ENCODE results near the gene SV2C. TPM values are rescaled to one million over a fixed set of nuclear protein-coding genes. Genes with fewer than 3 reads are reported as not detected.

The SV2C gene
- total RNA-seq, 1 donor from 2014 or later = not detected

GRCh38 chr5:76210946-76211345, 127.8 kb downstream of the SV2C start:
- H3K27me3 Mint-ChIP-seq (ENCODE audit: unreplicated experiment) = peaks cover 21% of the 10 kb centered on the region
- no peak for DNase-seq (ENCODE audit: extremely low spot score, unreplicated experiment)
- peaks cover 7% of the 10 kb centered on the region for H3K9me3 Mint-ChIP-seq (ENCODE audit: unreplicated experiment)
- H3K36me3 Mint-ChIP-seq (ENCODE audit: unreplicated experiment) = no peaks in the 10 kb centered on the region
- no peak overlapping the region for H3K4me3 Mint-ChIP-seq (ENCODE audit: unreplicated experiment)
- H3K4me1 Mint-ChIP-seq (ENCODE audit: unreplicated experiment) = no peaks in the 10 kb centered on the region
- no peak for TF ChIP-seq CTCF (IDR thresholded peaks at IDR 0.05)
- no peak overlapping the region for H3K27ac Mint-ChIP-seq (ENCODE audit: unreplicated experiment)

- H3K27ac Mint-ChIP-seq (ENCODE audit: unreplicated experiment) = no peak overlapping the region
- no peaks in the 10 kb centered on the region for H3K36me3 Mint-ChIP-seq (ENCODE audit: unreplicated experiment)
- no peak for TF ChIP-seq CTCF (IDR thresholded peaks at IDR 0.05)
- H3K27me3 Mint-ChIP-seq (ENCODE audit: unreplicated experiment) = peaks cover 19% of the 10 kb centered on the region
- H3K4me3 Mint-ChIP-seq (ENCODE audit: unreplicated experiment) = no peak overlapping the region
- DNase-seq (ENCODE audit: extremely low spot score, unreplicated experiment) = no peak
- H3K4me1 Mint-ChIP-seq (ENCODE audit: unreplicated experiment) = no peaks in the 10 kb centered on the region
- H3K9me3 Mint-ChIP-seq (ENCODE audit: unreplicated experiment) = peaks cover 7% of the 10 kb centered on the region
Observed at GRCh38 chr5:76213858-76214257, 130.7 kb downstream of the SV2C start.

GRCh38 chr5:76216748-76217147, 133.6 kb downstream of the SV2C start:
- DNase-seq (ENCODE audit: extremely low spot score, unreplicated experiment) = no peak
- H3K4me1 Mint-ChIP-seq (ENCODE audit: unreplicated experiment) = no peaks in the 10 kb centered on the region
- H3K27ac Mint-ChIP-seq (ENCODE audit: unreplicated experiment) = no peak overlapping the region
- H3K4me3 Mint-ChIP-seq (ENCODE audit: unreplicated experiment) = no peak overlapping the region
- peaks cover 19% of the 10 kb centered on the region for H3K27me3 Mint-ChIP-seq (ENCODE audit: unreplicated experiment)
- H3K9me3 Mint-ChIP-seq (ENCODE audit: unreplicated experiment) = no peaks in the 10 kb centered on the region
- TF ChIP-seq CTCF (IDR thresholded peaks at IDR 0.05) = no peak
- H3K36me3 Mint-ChIP-seq (ENCODE audit: unreplicated experiment) = no peaks in the 10 kb centered on the region

GRCh38 chr5:76219636-76220035, 136.5 kb downstream of the SV2C start:
- Mint-ChIP-seq H3K4me3 (ENCODE audit: unreplicated experiment) (no peak overlapping the region), H3K36me3 (ENCODE audit: unreplicated experiment) (no peaks in the 10 kb centered on the region), H3K4me1 (ENCODE audit: unreplicated experiment) (no peaks in the 10 kb centered on the region), H3K27me3 (ENCODE audit: unreplicated experiment) (peaks cover 10% of the 10 kb centered on the region), H3K27ac (ENCODE audit: unreplicated experiment) (no peak overlapping the region), H3K9me3 (ENCODE audit: unreplicated experiment) (no peaks in the 10 kb centered on the region)
- TF ChIP-seq CTCF (IDR thresholded peaks at IDR 0.05) = no peak
- DNase-seq (ENCODE audit: extremely low spot score, unreplicated experiment) = no peak

GRCh38 chr5:76221311-76221710, 138.1 kb downstream of the SV2C start:
- no peak for TF ChIP-seq CTCF (IDR thresholded peaks at IDR 0.05)

More at GRCh38 chr5:76221311-76221710, 138.1 kb downstream of the SV2C start:
- Mint-ChIP-seq H3K9me3 (ENCODE audit: unreplicated experiment) (no peaks in the 10 kb centered on the region), H3K27me3 (ENCODE audit: unreplicated experiment) (peaks cover 3% of the 10 kb centered on the region), H3K4me1 (ENCODE audit: unreplicated experiment) (no peaks in the 10 kb centered on the region), H3K27ac (ENCODE audit: unreplicated experiment) (no peak overlapping the region), H3K36me3 (ENCODE audit: unreplicated experiment) (no peaks in the 10 kb centered on the region), H3K4me3 (ENCODE audit: unreplicated experiment) (no peak overlapping the region)
- DNase-seq (ENCODE audit: extremely low spot score, unreplicated experiment) = no peak
